Heart left ventricle (tissue), 13 donors: ENCODE measurements around the gene UNC50.

ENCODE experiments used
- POLR2A ChIP-seq, 2 donors: fragments of 450-650 bp; IDR thresholded peaks; one replicate each; pipeline ENCODE4 v1.6.1; 2017; ENCODE audit warnings: antibody characterized with exemption in 2 of 2, mild to moderate bottlenecking in 2 of 2, moderate library complexity in 2 of 2
- TF ChIP-seq, protein P1 (sequence below), 12 donors: fragments of 200-600 bp; sonication (generic) in 4 of 12; IDR thresholded peaks; one replicate each; pipeline versions ENCODE4 v1.5.0 to v1.8.0; 2018 to 2022; ENCODE audit warnings: antibody characterized with exemption in 12 of 12, mild to moderate bottlenecking in 5 of 12
- donor health status: ischemic (EF 13 %, LVEDD 7.1; RV severe dilation, severe dysfunction).
- donor health status: DM: no; HTN: yes; CAD: no.
- donor health status: DM: no; HTN: no; CAD: no.
- donor health status: ischemic (EF 25% LVEDD 6.9; RV normal size, moderate dysfunction).
- donor health status: ischemic (EF 25% LVEDD 5.7; RV mildly dilated, moderate dysfunction).
- donor health status: ischemic (EF 35%, LVEDD 5.7; RV mildly dilated, moderate dysfunction).
- donor health status: nonischemic (EF 11% LVEDD 7.7; RV severe dilation, severe dysfunction).
- donor health status: DM: yes; HTN: yes; CAD: no.
- donor health status: PGD.
- donor health status: ischemic (EF 29% LVEDD 5.4; RV normal size, mild dysfunction).
- donor health status: nonischemic (EF 23%, LVEDD 6.1; RV moderate dilation, normal function).

DNA sequence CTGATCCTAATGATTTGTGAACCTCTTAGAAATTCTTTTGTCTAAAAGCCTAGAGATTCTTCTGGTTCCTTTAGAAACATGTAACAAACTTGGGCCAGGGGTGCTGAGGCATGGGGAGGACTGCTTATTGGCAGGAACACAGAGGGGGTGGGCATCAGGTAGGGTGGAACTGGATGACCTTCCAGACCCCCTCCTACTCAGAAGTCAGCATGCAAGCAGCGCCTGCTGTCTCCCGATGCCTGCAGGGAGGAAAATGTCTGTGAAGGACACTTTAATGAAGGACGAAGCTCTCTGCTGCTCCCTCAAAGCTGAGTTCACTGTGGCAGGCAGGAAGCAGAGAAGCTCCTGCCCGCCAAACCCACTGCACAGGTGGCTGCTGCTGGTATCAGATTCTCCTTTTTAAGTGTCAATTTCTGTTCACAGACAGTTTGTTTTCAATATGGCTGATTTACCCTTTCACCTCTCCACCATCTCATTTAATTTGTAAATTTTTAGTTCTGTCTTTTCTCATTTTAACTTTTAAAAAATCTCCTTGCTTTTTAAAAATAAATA lies 19.4 kb upstream of the UNC50 start:
- TF ChIP-seq, protein P1, sequence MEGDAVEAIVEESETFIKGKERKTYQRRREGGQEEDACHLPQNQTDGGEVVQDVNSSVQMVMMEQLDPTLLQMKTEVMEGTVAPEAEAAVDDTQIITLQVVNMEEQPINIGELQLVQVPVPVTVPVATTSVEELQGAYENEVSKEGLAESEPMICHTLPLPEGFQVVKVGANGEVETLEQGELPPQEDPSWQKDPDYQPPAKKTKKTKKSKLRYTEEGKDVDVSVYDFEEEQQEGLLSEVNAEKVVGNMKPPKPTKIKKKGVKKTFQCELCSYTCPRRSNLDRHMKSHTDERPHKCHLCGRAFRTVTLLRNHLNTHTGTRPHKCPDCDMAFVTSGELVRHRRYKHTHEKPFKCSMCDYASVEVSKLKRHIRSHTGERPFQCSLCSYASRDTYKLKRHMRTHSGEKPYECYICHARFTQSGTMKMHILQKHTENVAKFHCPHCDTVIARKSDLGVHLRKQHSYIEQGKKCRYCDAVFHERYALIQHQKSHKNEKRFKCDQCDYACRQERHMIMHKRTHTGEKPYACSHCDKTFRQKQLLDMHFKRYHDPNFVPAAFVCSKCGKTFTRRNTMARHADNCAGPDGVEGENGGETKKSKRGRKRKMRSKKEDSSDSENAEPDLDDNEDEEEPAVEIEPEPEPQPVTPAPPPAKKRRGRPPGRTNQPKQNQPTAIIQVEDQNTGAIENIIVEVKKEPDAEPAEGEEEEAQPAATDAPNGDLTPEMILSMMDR (IDR thresholded peaks at IDR 0.05): no peak
- no peak for TF ChIP-seq POLR2A (IDR thresholded peaks at IDR 0.05)
